ENCODE results near the gene ANKRD40CL.

DNA sequence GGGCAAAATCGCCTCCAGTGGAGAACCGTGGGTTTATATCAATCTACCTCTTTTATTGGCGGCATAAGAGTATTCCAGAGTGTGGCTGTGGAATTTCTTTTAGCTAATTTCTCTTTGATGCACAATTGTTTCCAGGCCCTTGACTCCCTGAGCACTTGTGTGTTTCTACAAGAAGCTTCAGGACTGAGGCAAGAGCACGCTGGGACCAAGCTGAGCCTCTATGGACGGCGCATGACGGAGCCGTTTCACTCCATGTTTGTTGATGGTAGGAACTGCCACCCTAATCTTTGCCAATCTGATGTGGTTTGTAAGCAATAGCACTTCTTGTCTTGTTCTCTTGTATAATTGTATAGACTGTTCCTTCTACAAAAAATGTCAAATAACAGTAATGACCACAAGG is 11.2 kb upstream of the ANKRD40CL start:
- TF ChIP-seq, protein P1, sequence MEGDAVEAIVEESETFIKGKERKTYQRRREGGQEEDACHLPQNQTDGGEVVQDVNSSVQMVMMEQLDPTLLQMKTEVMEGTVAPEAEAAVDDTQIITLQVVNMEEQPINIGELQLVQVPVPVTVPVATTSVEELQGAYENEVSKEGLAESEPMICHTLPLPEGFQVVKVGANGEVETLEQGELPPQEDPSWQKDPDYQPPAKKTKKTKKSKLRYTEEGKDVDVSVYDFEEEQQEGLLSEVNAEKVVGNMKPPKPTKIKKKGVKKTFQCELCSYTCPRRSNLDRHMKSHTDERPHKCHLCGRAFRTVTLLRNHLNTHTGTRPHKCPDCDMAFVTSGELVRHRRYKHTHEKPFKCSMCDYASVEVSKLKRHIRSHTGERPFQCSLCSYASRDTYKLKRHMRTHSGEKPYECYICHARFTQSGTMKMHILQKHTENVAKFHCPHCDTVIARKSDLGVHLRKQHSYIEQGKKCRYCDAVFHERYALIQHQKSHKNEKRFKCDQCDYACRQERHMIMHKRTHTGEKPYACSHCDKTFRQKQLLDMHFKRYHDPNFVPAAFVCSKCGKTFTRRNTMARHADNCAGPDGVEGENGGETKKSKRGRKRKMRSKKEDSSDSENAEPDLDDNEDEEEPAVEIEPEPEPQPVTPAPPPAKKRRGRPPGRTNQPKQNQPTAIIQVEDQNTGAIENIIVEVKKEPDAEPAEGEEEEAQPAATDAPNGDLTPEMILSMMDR (IDR thresholded peaks at IDR 0.05; ENCODE audit: low read depth, low read length, missing input control), result no peak
- TF ChIP-seq HNF4A (conservative IDR thresholded peaks at IDR 0.05) (no peak), TAF1 (conservative IDR thresholded peaks at IDR 0.05) (no peak), GABPA (IDR thresholded peaks at IDR 0.05 in 1 of 2, conservative IDR thresholded peaks at IDR 0.05 in 1 of 2) (no peak), HNF4G (IDR thresholded peaks at IDR 0.05) (no peak)
- TF ChIP-seq, protein P2, sequence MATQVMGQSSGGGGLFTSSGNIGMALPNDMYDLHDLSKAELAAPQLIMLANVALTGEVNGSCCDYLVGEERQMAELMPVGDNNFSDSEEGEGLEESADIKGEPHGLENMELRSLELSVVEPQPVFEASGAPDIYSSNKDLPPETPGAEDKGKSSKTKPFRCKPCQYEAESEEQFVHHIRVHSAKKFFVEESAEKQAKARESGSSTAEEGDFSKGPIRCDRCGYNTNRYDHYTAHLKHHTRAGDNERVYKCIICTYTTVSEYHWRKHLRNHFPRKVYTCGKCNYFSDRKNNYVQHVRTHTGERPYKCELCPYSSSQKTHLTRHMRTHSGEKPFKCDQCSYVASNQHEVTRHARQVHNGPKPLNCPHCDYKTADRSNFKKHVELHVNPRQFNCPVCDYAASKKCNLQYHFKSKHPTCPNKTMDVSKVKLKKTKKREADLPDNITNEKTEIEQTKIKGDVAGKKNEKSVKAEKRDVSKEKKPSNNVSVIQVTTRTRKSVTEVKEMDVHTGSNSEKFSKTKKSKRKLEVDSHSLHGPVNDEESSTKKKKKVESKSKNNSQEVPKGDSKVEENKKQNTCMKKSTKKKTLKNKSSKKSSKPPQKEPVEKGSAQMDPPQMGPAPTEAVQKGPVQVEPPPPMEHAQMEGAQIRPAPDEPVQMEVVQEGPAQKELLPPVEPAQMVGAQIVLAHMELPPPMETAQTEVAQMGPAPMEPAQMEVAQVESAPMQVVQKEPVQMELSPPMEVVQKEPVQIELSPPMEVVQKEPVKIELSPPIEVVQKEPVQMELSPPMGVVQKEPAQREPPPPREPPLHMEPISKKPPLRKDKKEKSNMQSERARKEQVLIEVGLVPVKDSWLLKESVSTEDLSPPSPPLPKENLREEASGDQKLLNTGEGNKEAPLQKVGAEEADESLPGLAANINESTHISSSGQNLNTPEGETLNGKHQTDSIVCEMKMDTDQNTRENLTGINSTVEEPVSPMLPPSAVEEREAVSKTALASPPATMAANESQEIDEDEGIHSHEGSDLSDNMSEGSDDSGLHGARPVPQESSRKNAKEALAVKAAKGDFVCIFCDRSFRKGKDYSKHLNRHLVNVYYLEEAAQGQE (IDR thresholded peaks at IDR 0.05), result no peak

Data from liver (tissue), 3 donors.